H9 (cell line): ENCODE data around the gene SMAD3. TPM values are rescaled to one million over a fixed set of nuclear protein-coding genes. Genes with fewer than 3 reads are reported as not detected.

ENCODE experiments used
- DNase-seq: peaks from one replicate; pipeline ENCODE4 v3.0.0-alpha.2; 2017
- H2AFZ ChIP-seq: one replicate; pipeline ENCODE4 v1.6.1; 2013; ENCODE audit warnings: mild to moderate bottlenecking, low read length, control low read depth, moderate library complexity
- H2AK5ac ChIP-seq: 2 replicates; pipeline ENCODE4 v1.6.1; 2013; ENCODE audit warnings: low read length, control low read depth, mixed read lengths; ENCODE audit not compliant: insufficient read length
- H2BK120ac ChIP-seq: one replicate; pipeline ENCODE4 v1.6.1; 2013; ENCODE audit warnings: low read depth, mild to moderate bottlenecking, low read length, control low read depth, inconsistent platforms; ENCODE audit not compliant: poor library complexity, severe bottlenecking
- H2BK12ac ChIP-seq: 2 replicates; pipeline ENCODE4 v1.6.1; 2013; ENCODE audit warnings: low read length, control low read depth, mixed read lengths, low read depth; ENCODE audit not compliant: insufficient read length
- H2BK15ac ChIP-seq: 2 replicates; pipeline ENCODE4 v1.6.1; 2013; ENCODE audit warnings: low read depth, low read length, control low read depth
- H2BK20ac ChIP-seq: one replicate; pipeline ENCODE4 v1.6.1; 2013; ENCODE audit warnings: low read depth, mild to moderate bottlenecking, low read length, control low read depth, inconsistent platforms; ENCODE audit not compliant: poor library complexity, severe bottlenecking
- H2BK5ac ChIP-seq: 2 replicates; pipeline ENCODE4 v1.6.1; 2013; ENCODE audit warnings: low read length, control low read depth, mixed read lengths; ENCODE audit not compliant: insufficient read length
- H3K14ac ChIP-seq: 2 replicates; pipeline ENCODE4 v1.6.1; 2013; ENCODE audit warnings: low read length, control low read depth; ENCODE audit not compliant: insufficient read depth
- H3K18ac ChIP-seq: 2 replicates; pipeline ENCODE4 v1.6.1; 2013; ENCODE audit warnings: low read depth, mild to moderate bottlenecking, mixed read lengths, low read length, control low read depth; ENCODE audit not compliant: insufficient read length
- H3K23ac ChIP-seq: 2 replicates; pipeline ENCODE4 v1.6.1; 2013; ENCODE audit warnings: low read length, control low read depth, mixed read lengths, low read depth; ENCODE audit not compliant: insufficient read length
- H3K23me2 ChIP-seq: 2 replicates; pipeline ENCODE4 v1.6.1; 2013; ENCODE audit warnings: low read depth, mild to moderate bottlenecking, mixed read lengths, low read length, control low read depth; ENCODE audit not compliant: insufficient read length, poor library complexity, severe bottlenecking
- H3K27ac ChIP-seq: 2 replicates; pipeline ENCODE4 v1.5.1; 2013; ENCODE audit warnings: low read length, control low read depth, mixed read lengths, low read depth; ENCODE audit not compliant: insufficient read length
- H3K27me3 ChIP-seq: 2 replicates; pipeline ENCODE4 v1.6.1; 2013; ENCODE audit warnings: low read length, control low read depth, inconsistent platforms; ENCODE audit not compliant: insufficient read depth
- H3K4ac ChIP-seq: 2 replicates; pipeline ENCODE4 v1.6.1; 2013; ENCODE audit warnings: low read depth, mild to moderate bottlenecking, control low read depth, inconsistent platforms, low read length, moderate library complexity
- H3K4me1 ChIP-seq: 2 replicates; pipeline ENCODE4 v1.6.1; 2013; ENCODE audit warnings: low read length, control low read depth, inconsistent platforms; ENCODE audit not compliant: insufficient read depth
- H3K4me2 ChIP-seq: 2 replicates; pipeline ENCODE4 v1.6.1; 2013; ENCODE audit warnings: low read length, control low read depth, mixed read lengths; ENCODE audit not compliant: insufficient read length, insufficient read depth
- H3K56ac ChIP-seq: 2 replicates; pipeline ENCODE4 v1.6.1; 2013; ENCODE audit warnings: low read depth, mild to moderate bottlenecking, mixed read lengths, low read length, control low read depth; ENCODE audit not compliant: insufficient read length
- H3K79me1 ChIP-seq: 2 replicates; pipeline ENCODE4 v1.6.1; 2013; ENCODE audit warnings: low read depth, mild to moderate bottlenecking, moderate library complexity, low read length, control low read depth, inconsistent platforms; ENCODE audit not compliant: insufficient read depth, poor library complexity, severe bottlenecking
- H3K79me2 ChIP-seq: 2 replicates; pipeline ENCODE4 v1.6.1; 2013; ENCODE audit warnings: low read length, control low read depth, inconsistent platforms; ENCODE audit not compliant: insufficient read depth
- H3K9ac ChIP-seq: 2 replicates; pipeline ENCODE4 v1.6.1; 2013; ENCODE audit warnings: low read length, control low read depth, mixed read lengths; ENCODE audit not compliant: insufficient read length; ENCODE audit errors: extremely low read depth
- H3K9me3 ChIP-seq: one replicate; pipeline ENCODE4 v1.6.1; 2013; ENCODE audit warnings: low read depth, low read length, inconsistent platforms; ENCODE audit not compliant: control insufficient read depth
- H3T11ph ChIP-seq: one replicate; pipeline ENCODE4 v1.6.1; 2013; ENCODE audit warnings: mild to moderate bottlenecking, low read length, control low read depth, inconsistent platforms
- H4K20me1 ChIP-seq: one replicate; pipeline ENCODE4 v1.6.1; 2013; ENCODE audit not compliant: control insufficient read depth, insufficient read length, insufficient read depth
- H4K5ac ChIP-seq: 2 replicates; pipeline ENCODE4 v1.6.1; 2013; ENCODE audit warnings: low read depth, mild to moderate bottlenecking, mixed read lengths, low read length, control low read depth; ENCODE audit not compliant: insufficient read length
- H4K8ac ChIP-seq: replicated peaks from 2 replicates; pipeline ENCODE4 v1.6.1; 2013; ENCODE audit warnings: low read length, control low read depth, mixed read lengths, low read depth; ENCODE audit not compliant: insufficient read length
- H4K91ac ChIP-seq: 2 replicates; pipeline ENCODE4 v1.6.1; 2013; ENCODE audit warnings: low read depth, mild to moderate bottlenecking, moderate library complexity, mixed read lengths, low read length, control low read depth; ENCODE audit not compliant: insufficient read length
- H3K27ac Mint-ChIP-seq, 3 experiments: 2 replicates in 2 of 3; 3 replicates in 1 of 3; pipeline ENCODE4 v1.8.0; 2020 to 2021; ENCODE audit warnings: mixed read lengths in 3 of 3, mild to moderate bottlenecking in 1 of 3, moderate library complexity in 1 of 3
- H3K27me3 Mint-ChIP-seq: 2 replicates; pipeline ENCODE4 v1.8.0; 2021; ENCODE audit warnings: low read depth, mild to moderate bottlenecking, moderate library complexity, mixed read lengths
- H3K36me3 Mint-ChIP-seq, 3 experiments: 2 replicates in 2 of 3; 3 replicates in 1 of 3; pipeline ENCODE4 v1.8.0; 2020 to 2021; ENCODE audit warnings: low read depth in 3 of 3, mixed read lengths in 3 of 3; ENCODE audit not compliant: insufficient read depth in 1 of 3
- H3K4me1 Mint-ChIP-seq, 2 experiments: 2 replicates each; pipeline ENCODE4 v1.8.0; 2020; ENCODE audit warnings: mixed read lengths in 2 of 2
- H3K4me3 Mint-ChIP-seq, 2 experiments: 2 replicates in 1 of 2; 3 replicates in 1 of 2; pipeline ENCODE4 v1.8.0; 2020 to 2021; ENCODE audit warnings: mild to moderate bottlenecking in 2 of 2, mixed read lengths in 2 of 2, moderate library complexity in 1 of 2
- H3K9me3 Mint-ChIP-seq, 2 experiments: 2 replicates in 1 of 2; 3 replicates in 1 of 2; pipeline ENCODE4 v1.8.0; 2020; ENCODE audit warnings: mild to moderate bottlenecking in 2 of 2, mixed read lengths in 2 of 2, moderate library complexity in 1 of 2
- WGBS: extraction: QIAGEN DNeasy Blood & Tissue Kit; methylation state at CpG from one replicate; pipeline ENCODE4 v1.1.7; 2013; ENCODE audit warnings: missing lambda C conversion rate, low lambda C conversion rate, mixed read lengths; ENCODE audit not compliant: insufficient read length; ENCODE audit errors: extremely low coverage; 5-methylcytosine and 5-hydroxymethylcytosine counted together
- total RNA-seq: library from RNA; stranded (reverse); gene quantifications from 2 replicates; pipeline ENCODE4 v1.2.1, GENCODE V29; 2021
- TF ChIP-seq, protein P1 (sequence below): fragments of 200-600 bp; sonication (generic); conservative IDR thresholded peaks from 3 replicates; pipeline ENCODE4 v1.8.0; 2021; ENCODE audit warnings: antibody characterized with exemption, mild to moderate bottlenecking

Gene SMAD3
- total RNA-seq, 1 experiment from 2014 or later = 26.7 TPM

GRCh38 chr15:67095912-67096311 is 30.5 kb downstream of the SMAD3 start:
- Histone ChIP-seq H2AFZ (no peak overlapping the region), H3K56ac (no peak overlapping the region), H2AK5ac (no peak overlapping the region), H3K9me3 (no peaks in the 10 kb centered on the region), H3K27ac (no peak overlapping the region), H3K23me2 (no peaks in the 10 kb centered on the region), H3T11ph (no peak overlapping the region), H3K79me2 (no peaks in the 10 kb centered on the region), H2BK12ac (no peak overlapping the region), H4K5ac (no peak overlapping the region), H3K79me1 (no peaks in the 10 kb centered on the region), H3K27me3 (no peaks in the 10 kb centered on the region), H3K14ac (no peak overlapping the region), H4K20me1 (no peaks in the 10 kb centered on the region), H3K23ac (no peak overlapping the region), H2BK120ac (no peak overlapping the region), H3K4me2 (no peak overlapping the region), H2BK5ac (no peak overlapping the region), H3K18ac (no peak overlapping the region), H4K8ac (no peak overlapping the region), H4K91ac (no peak overlapping the region), H3K4me1 (peaks cover 11% of the 10 kb centered on the region; the same call in 1 of the 2 replicates), H3K4ac (no peak overlapping the region), H2BK15ac (no peak overlapping the region), H3K9ac (no peak overlapping the region), H2BK20ac (no peak overlapping the region)
- Mint-ChIP-seq H3K27me3 (no peaks in the 10 kb centered on the region), H3K36me3 (peaks cover 0 to 5% (median 0%) of the 10 kb centered on the region in 3 experiments; a peak in 3 of 7 replicates), H3K4me3 (no peak overlapping the region), H3K4me1 (peaks cover 51 to 57% of the 10 kb centered on the region in 2 experiments), H3K9me3 (no peaks in the 10 kb centered on the region), H3K27ac (no peak overlapping the region)
- no peak for DNase-seq
- TF ChIP-seq, protein P1, sequence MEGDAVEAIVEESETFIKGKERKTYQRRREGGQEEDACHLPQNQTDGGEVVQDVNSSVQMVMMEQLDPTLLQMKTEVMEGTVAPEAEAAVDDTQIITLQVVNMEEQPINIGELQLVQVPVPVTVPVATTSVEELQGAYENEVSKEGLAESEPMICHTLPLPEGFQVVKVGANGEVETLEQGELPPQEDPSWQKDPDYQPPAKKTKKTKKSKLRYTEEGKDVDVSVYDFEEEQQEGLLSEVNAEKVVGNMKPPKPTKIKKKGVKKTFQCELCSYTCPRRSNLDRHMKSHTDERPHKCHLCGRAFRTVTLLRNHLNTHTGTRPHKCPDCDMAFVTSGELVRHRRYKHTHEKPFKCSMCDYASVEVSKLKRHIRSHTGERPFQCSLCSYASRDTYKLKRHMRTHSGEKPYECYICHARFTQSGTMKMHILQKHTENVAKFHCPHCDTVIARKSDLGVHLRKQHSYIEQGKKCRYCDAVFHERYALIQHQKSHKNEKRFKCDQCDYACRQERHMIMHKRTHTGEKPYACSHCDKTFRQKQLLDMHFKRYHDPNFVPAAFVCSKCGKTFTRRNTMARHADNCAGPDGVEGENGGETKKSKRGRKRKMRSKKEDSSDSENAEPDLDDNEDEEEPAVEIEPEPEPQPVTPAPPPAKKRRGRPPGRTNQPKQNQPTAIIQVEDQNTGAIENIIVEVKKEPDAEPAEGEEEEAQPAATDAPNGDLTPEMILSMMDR = no peak
- no CpG with 5 or more reads among the region's 7 CpGs for WGBS
